GM11168 (cell line): Measurements from ENCODE around the gene MTMR2.

Experiments
- in situ Hi-C: fragments of 300-500 bp; cut with MboI; formaldehyde crosslinking; loops from one replicate; pipeline ENCODE4 v1.12.0; 2022; ENCODE audit warnings: low sequenced_read_pairs; ENCODE audit not compliant: unreplicated experiment

The MTMR2 gene

GRCh38 chr11:95790123-95790932 is 133.6 kb downstream of the MTMR2 start, which contains the start of gene CEP57:
CEP57 (plus strand) TSS chr11:95790498; CDS start chr11:95790699, 201 bp downstream.
- in situ Hi-C loops, result no loop called here

DNA sequence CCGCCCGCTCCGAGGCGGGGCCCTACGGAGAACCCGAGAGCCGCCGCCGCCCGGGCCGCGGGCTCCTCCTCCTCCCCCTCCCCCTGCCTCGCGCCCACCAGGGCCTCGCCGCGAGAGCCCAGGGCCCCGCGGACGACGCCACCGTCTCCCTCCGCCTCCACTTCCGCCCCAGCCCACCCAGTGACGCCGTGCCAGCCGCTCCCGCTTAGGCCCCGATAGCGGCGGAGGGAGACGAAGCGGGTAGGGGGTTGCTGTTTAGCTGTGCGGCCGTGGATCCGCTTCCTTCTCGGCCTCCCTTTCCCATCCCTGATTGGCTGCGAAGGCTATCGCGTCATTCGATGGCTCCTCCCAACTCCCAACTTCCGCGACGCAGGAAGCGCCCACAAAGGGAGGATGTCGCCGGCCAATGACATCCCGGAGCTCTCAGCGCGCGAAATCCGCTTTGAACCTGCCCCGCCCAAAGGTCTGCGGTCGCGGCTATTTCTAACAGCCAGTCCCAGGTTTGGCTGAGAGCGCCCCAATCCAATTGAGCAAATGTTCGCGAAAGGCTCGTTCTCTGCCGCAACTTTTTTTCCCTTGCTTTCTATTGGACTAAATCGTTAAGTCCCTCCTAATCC is 134.3 kb downstream of the MTMR2 start, which contains the start of gene FAM76B:
FAM76B (minus strand) TSS at position 277 of the 617 bp plus-strand sequence. CDS start 304 bp downstream, outside the sequence.
- in situ Hi-C loops, result no loop called here

GRCh38 chr11:95788921-95789505 is 134.9 kb downstream of the MTMR2 start:
- in situ Hi-C loops, result no loop called here
